GM15510 (cell line): ENCODE results near the gene SPATS2.

Experiments used
- POLR2A ChIP-seq: IDR thresholded peaks from 3 replicates; pipeline ENCODE4 v1.6.1; 2011; ENCODE audit warnings: borderline replicate concordance; ENCODE audit not compliant: insufficient read length; ENCODE audit errors: extremely low read depth

SPATS2 gene

GRCh38 chr12:49334226-49334625 lies 33.0 kb upstream of the SPATS2 start:
- TF ChIP-seq POLR2A = no peak

- no peak for TF ChIP-seq POLR2A
Observed at GRCh38 chr12:49334681-49335080, 32.6 kb upstream of the SPATS2 start.

DNA sequence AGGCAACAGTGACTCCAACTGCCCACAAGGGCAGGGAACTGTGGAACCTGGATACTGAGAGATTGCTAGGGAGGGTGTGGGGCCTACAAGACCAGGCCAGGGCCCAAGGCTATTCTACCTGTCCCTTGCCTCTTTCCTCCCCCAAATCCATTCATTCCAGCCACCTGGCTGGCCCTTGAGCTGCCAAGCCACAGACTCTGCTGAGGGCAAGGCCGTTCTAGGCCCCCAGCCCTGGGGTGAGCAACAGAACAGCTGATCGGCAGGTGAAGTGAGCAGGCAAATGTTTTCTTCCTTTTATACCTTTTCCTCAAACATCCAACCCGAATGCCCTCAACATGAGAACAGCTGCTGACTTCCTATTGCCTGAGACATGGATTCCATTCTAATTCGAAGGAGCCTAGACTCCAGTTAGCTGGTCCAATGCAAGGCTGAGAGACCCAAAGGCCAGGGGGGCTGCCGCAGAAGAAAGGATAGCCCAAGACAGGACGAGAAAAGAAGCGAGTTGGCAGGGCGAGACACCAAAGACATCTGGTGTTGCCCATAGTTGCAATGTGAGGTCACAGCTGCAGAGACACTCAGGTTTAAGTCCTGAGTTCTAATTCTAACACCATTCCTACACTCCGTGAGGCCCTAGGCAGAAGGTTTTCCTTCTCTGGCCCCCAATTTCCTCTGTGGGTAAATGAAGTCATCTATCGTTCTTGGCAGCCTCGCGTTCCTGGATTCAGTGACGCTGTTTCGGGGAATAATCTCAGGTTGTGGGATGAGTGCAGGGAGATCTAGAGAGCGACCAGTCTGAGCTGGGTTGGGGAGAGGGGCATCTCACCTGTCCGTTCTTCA lies 31.9 kb upstream of the SPATS2 start:
- no peak for TF ChIP-seq POLR2A

- no peak for TF ChIP-seq POLR2A
Observed at GRCh38 chr12:49335955-49336644, 31.2 kb upstream of the SPATS2 start.

- no peak for TF ChIP-seq POLR2A
Observed at GRCh38 chr12:49336645-49337584, 30.3 kb upstream of the SPATS2 start, which contains the start of gene C1QL4. Gene C1QL4, minus strand, starts transcription at chr12:49337188. Its CDS starts 711 bp downstream, at chr12:49336477.

DNA sequence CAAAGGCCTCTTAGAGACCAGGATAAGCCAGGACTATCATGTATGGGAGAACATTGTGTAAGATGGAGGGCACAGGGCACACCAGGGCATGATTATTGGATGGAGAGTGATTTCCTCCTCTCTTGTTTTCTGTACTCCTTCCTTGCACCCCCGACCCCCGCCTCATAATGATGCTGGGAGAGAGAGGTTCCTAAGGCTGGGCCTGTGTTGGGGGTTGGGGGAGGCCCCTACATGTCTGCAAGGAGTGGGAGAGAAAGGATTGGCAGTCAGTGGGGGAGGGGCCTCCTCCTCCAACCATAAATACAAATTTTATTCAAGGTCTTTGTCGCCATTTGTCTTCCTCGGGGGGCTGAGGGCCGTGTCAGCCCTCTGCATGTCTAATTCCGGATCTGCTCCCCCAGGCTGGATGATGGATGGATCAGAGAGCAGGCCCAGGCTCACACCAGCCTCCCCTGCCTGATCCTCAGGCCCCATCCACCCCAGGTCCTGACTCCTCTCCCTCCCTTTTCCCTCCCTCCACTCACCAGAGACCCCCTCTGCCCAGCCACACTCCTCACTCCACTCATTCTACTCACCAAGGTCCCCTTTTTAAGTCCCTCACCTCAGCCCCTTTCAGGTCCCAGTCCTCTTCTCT lies 28.3 kb upstream of the SPATS2 start:
- no peak for TF ChIP-seq POLR2A

- no peak for TF ChIP-seq POLR2A
Observed at GRCh38 chr12:49339464-49339861, 27.8 kb upstream of the SPATS2 start.

- no peak for TF ChIP-seq POLR2A
Observed at GRCh38 chr12:49340095-49340870, 27.0 kb upstream of the SPATS2 start.

- TF ChIP-seq POLR2A = no peak
Observed at GRCh38 chr12:49340971-49341776, 26.1 kb upstream of the SPATS2 start.

- no peak for TF ChIP-seq POLR2A
Observed at GRCh38 chr12:49341777-49342065, 25.5 kb upstream of the SPATS2 start.

GRCh38 chr12:49342066-49342913 lies 25.0 kb upstream of the SPATS2 start:
- no peak for TF ChIP-seq POLR2A
